GM12878 (cell line): ENCODE measurements around the gene UQCR10. TPM values are rescaled to one million over a fixed set of nuclear protein-coding genes. Genes with fewer than 3 reads are reported as not detected.

Experiments used
- ATAC-seq: fragments of 200-7000 bp; cut with Tn5 transposase; 3 replicates; pipeline ENCODE4 v1.9.1; 2020; ENCODE audit warnings: mild to moderate bottlenecking, moderate library complexity
- BruUV-seq: library from RNA; stranded (reverse); fragments of 400-500 nt; replicated peaks from 2 replicates; lab custom pipeline; 2021; lab: Mats Ljungman, UMichigan
- CTCF ChIA-PET: fragments of 300-600 bp; sonication (Branson Sonifier 250); formaldehyde crosslinking; extraction: SDS; loops from one replicate; lab custom pipeline; 2021; ENCODE audit warnings: inconsistent platforms; lab: Yijun Ruan, JAX
- POLR2A ChIA-PET: fragments of 350-600 bp; formaldehyde crosslinking; extraction: SDS; loops from one replicate; lab custom pipeline; 2021; ENCODE audit warnings: inconsistent platforms; lab: Charles Lee
- RAD21 ChIA-PET: fragments of 300-600 bp; sonication (Branson Sonifier 250); formaldehyde crosslinking; loops from one replicate; lab custom pipeline; 2023; ENCODE audit warnings: antibody characterized with exemption; ENCODE audit not compliant: unreplicated experiment; lab: Charles Lee
- SMC1A ChIA-PET: fragments of 300-600 bp; sonication (Branson Sonifier 250); formaldehyde crosslinking; loops from one replicate; lab custom pipeline; 2023; ENCODE audit not compliant: unreplicated experiment, uncharacterized antibody; lab: Charles Lee
- DNase-seq: peaks from one replicate; pipeline ENCODE4 v3.0.0-alpha.2; 2011; ENCODE audit warnings: low read depth, low spot score
- FAIRE-seq: peaks from 3 replicates; lab custom pipeline; 2011; peaks lifted over from hg19 to GRCh38; lab: Jason Lieb, UNC
- H2AFZ ChIP-seq: 2 replicates; pipeline ENCODE4 v1.6.0; 2011; ENCODE audit warnings: low read depth, low read length, control low read depth; ENCODE audit not compliant: control insufficient read depth
- H3K27ac ChIP-seq: 2 replicates; pipeline ENCODE4 v1.5.1; 2011; ENCODE audit warnings: control low read depth; ENCODE audit not compliant: control insufficient read depth, insufficient read depth
- H3K27me3 ChIP-seq, 2 experiments: replicated peaks in 1 of 2; 2 replicates each; pipeline versions ENCODE4 v1.6.0 to v1.6.1; 2011; ENCODE audit warnings: low read length in 1 of 2; ENCODE audit not compliant: control insufficient read depth in 2 of 2, insufficient read depth in 2 of 2
- H3K36me3 ChIP-seq, 2 experiments: 2 replicates each; pipeline ENCODE4 v1.5.1; 2011; ENCODE audit warnings: low read length in 1 of 2; ENCODE audit not compliant: control insufficient read depth in 2 of 2, insufficient read depth in 2 of 2
- H3K4me1 ChIP-seq: 2 replicates; pipeline ENCODE4 v1.6.1; 2011; ENCODE audit warnings: mild to moderate bottlenecking, low read length, moderate library complexity, mixed read lengths; ENCODE audit not compliant: control insufficient read depth, insufficient read depth
- H3K4me2 ChIP-seq: 2 replicates; pipeline ENCODE4 v1.6.0; 2011; ENCODE audit warnings: control low read depth; ENCODE audit not compliant: control insufficient read depth, insufficient read depth
- H3K4me3 ChIP-seq: fragments of 200-600 bp; sonication (generic); 2 replicates; pipeline ENCODE4 v1.5.1; 2016
- H3K79me2 ChIP-seq: 2 replicates; pipeline ENCODE4 v1.6.0; 2011; ENCODE audit warnings: low read length; ENCODE audit not compliant: control insufficient read depth, insufficient read depth
- H3K9ac ChIP-seq: 2 replicates; pipeline ENCODE4 v1.8.0; 2011; ENCODE audit warnings: low read length, control low read depth, mixed read lengths; ENCODE audit not compliant: control insufficient read depth, insufficient read depth
- H3K9me3 ChIP-seq: replicated peaks from 3 replicates; pipeline ENCODE4 v1.5.1; 2011; ENCODE audit warnings: mild to moderate bottlenecking, low read length; ENCODE audit not compliant: control insufficient read depth, insufficient read depth
- H4K20me1 ChIP-seq: 2 replicates; pipeline ENCODE4 v1.6.0; 2011; ENCODE audit not compliant: control insufficient read depth, insufficient read depth
- CREB1 ChIP-seq: IDR thresholded peaks from 2 replicates; pipeline ENCODE4 v1.6.1; 2012; ENCODE audit warnings: low read depth, mild to moderate bottlenecking, inconsistent platforms
- E2F4 ChIP-seq: IDR thresholded peaks from 2 replicates; pipeline ENCODE4 v1.6.1; 2012; ENCODE audit warnings: low read depth, low read length, improper control_type of control experiment
- E2F8 ChIP-seq: fragments of 450-650 bp; IDR thresholded peaks from 2 replicates; pipeline ENCODE4 v1.6.1; 2018; ENCODE audit warnings: mild to moderate bottlenecking, low read depth, moderate library complexity; ENCODE audit not compliant: partially characterized antibody
- ELK1 ChIP-seq: IDR thresholded peaks from 2 replicates; pipeline ENCODE4 v1.6.1; 2012; ENCODE audit warnings: low read depth, low read length, improper control_type of control experiment
- EZH2 ChIP-seq: IDR thresholded peaks from 2 replicates; pipeline ENCODE4 v1.6.1; 2012; ENCODE audit warnings: low read depth, mild to moderate bottlenecking, control low read depth, inconsistent platforms, low read length, borderline replicate concordance; ENCODE audit not compliant: control insufficient read depth
- HDAC2 ChIP-seq: fragments of 200-600 bp; sonication (generic); IDR thresholded peaks from 2 replicates; pipeline ENCODE4 v1.6.1; 2017
- IKZF1 ChIP-seq: fragments of 450-650 bp; conservative IDR thresholded peaks from 2 replicates; pipeline ENCODE4 v1.6.1; 2017; ENCODE audit warnings: antibody characterized with exemption, mild to moderate bottlenecking
- MLLT1 ChIP-seq: fragments of 450-650 bp; IDR thresholded peaks from 2 replicates; pipeline ENCODE4 v1.6.1; 2016; ENCODE audit warnings: mild to moderate bottlenecking
- MTA3 ChIP-seq: IDR thresholded peaks from 2 replicates; pipeline ENCODE4 v1.6.1; 2012; ENCODE audit warnings: low read length, inconsistent platforms, borderline replicate concordance
- MYC ChIP-seq: IDR thresholded peaks from 2 replicates; pipeline ENCODE4 v1.6.1; 2011; ENCODE audit warnings: mild to moderate bottlenecking, low read length, moderate library complexity, inconsistent platforms; ENCODE audit not compliant: insufficient read depth, insufficient replicate concordance, insufficient read length, severe bottlenecking
- NFYB ChIP-seq: IDR thresholded peaks from 2 replicates; pipeline ENCODE4 v1.6.1; 2011; ENCODE audit warnings: low read depth, mild to moderate bottlenecking, low read length, improper control_type of control experiment, moderate library complexity; ENCODE audit not compliant: insufficient read depth
- RBBP5 ChIP-seq: fragments of 200-600 bp; sonication (generic); conservative IDR thresholded peaks from 2 replicates; pipeline ENCODE4 v1.6.1; 2016
- SIX5 ChIP-seq: IDR thresholded peaks from 2 replicates; pipeline ENCODE4 v1.6.1; 2011; ENCODE audit warnings: mild to moderate bottlenecking, low read depth, low read length, moderate library complexity; ENCODE audit not compliant: severe bottlenecking
- SMC3 ChIP-seq: IDR thresholded peaks from 2 replicates; pipeline ENCODE4 v1.6.1; 2011; ENCODE audit warnings: low read length, improper control_type of control experiment, borderline replicate concordance
- SREBF1 ChIP-seq: IDR thresholded peaks from 2 replicates; pipeline ENCODE4 v1.6.1; 2012; ENCODE audit warnings: mild to moderate bottlenecking, low read length
- ZSCAN29 ChIP-seq: fragments of 450-650 bp; IDR thresholded peaks from 2 replicates; pipeline ENCODE4 v1.6.1; 2017; ENCODE audit warnings: mild to moderate bottlenecking, moderate library complexity
- ZZZ3 ChIP-seq: IDR thresholded peaks from 2 replicates; pipeline ENCODE4 v1.6.1; 2011; ENCODE audit warnings: low read depth; ENCODE audit not compliant: control insufficient read depth, insufficient read length
- WGBS: methylation state at CpG from one replicate; pipeline ENCODE4 v1.1.6; 2016; ENCODE audit warnings: low lambda C conversion rate; ENCODE audit not compliant: insufficient replicate concordance, insufficient coverage; ENCODE audit errors: missing lambda C conversion rate; 5-methylcytosine and 5-hydroxymethylcytosine counted together
- in situ Hi-C: fragments of 300-500 bp; cut with MboI; formaldehyde crosslinking; loops from 9 replicates; pipeline ENCODE4 v1.14.3; 2018; ENCODE audit warnings: mixed read lengths
- intact Hi-C: fragments of 100-400 bp; cut with micrococcal nuclease; formaldehyde crosslinking; loops from one replicate; pipeline ENCODE4 v1.14.2; 2022; ENCODE audit not compliant: unreplicated experiment
- polyA plus RNA-seq, 11 experiments: library from polyadenylated mRNA; depleted of rRNA in 4 of 11; unstranded in 6 of 11; stranded (reverse) in 5 of 11; fragments of >200 nt; fragmentation: Nextera tagmentation in 4 of 11; fragmentation: Illumina TruSeq in 1 of 11; extraction: Ambion mirVana in 4 of 11; extraction: Trizol in 1 of 11; gene quantifications; 1 replicate in 1 of 11; 2 replicates in 10 of 11; pipeline versions ENCODE4 v1.2.1 to v1.2.3, GENCODE V29; 2011 to 2016; ENCODE audit warnings: inconsistent platforms in 2 of 11, missing spikeins in 2 of 11, low read depth in 1 of 11
- total RNA-seq, 4 experiments: library from RNA; depleted of rRNA in 3 of 4; stranded (reverse); fragments of >200 nt in 3 of 4; fragmentation: Illumina TruSeq in 1 of 4; extraction: Trizol in 1 of 4; gene quantifications; 2 replicates each; pipeline versions ENCODE4 v1.2.1 to v1.2.3, GENCODE V29; 2013 to 2021
- TF ChIP-seq, protein P1 (sequence below): IDR thresholded peaks from 2 replicates; pipeline ENCODE4 v1.6.1; 2011; ENCODE audit warnings: low read depth, low read length, improper control_type of control experiment, borderline replicate concordance

The UQCR10 gene
- total and polyA plus RNA-seq, 10 of the 15 experiments (the other 5 are each of a cell fraction or from before 2014, with no cell fraction given), result 144 to 1,021 (median 214) TPM

- Histone ChIP-seq H3K27ac (no peak overlapping the region), H3K4me3 (no peak overlapping the region), H3K27me3 (peaks cover 0 to 2% of the 10 kb centered on the region in 2 experiments; a peak in 1 of 4 replicates), H3K36me3 (no peaks in the 10 kb centered on the region), H3K9ac (no peak overlapping the region), H3K4me1 (no peaks in the 10 kb centered on the region), H3K4me2 (no peak overlapping the region), H2AFZ (no peak overlapping the region), H3K9me3 (no peaks in the 10 kb centered on the region), H3K79me2 (no peaks in the 10 kb centered on the region), H4K20me1 (no peaks in the 10 kb centered on the region)
- CTCF ChIA-PET, result interaction anchor here (0.9 to 2.5 kb wide), 4 partner anchors 14 to 280 kb away, joined by 3 to 8 read pairs (median 4); no protein-coding TSS in a partner anchor
- RAD21 ChIA-PET, result interaction anchor here (0.9 kb wide), 1 partner anchor 280 kb away, joined by 3 read pairs; no protein-coding TSS in a partner anchor
- POLR2A ChIA-PET, result no interaction called here
- intact Hi-C loops, result loop anchor here (10.0 kb wide), 1 partner anchor 360 kb away; the partner anchor contains the start of gene HORMAD2
- SMC1A ChIA-PET, result no interaction called here
- in situ Hi-C loops, result no loop called here
- no TSS peak for BruUV-seq
- no peak for FAIRE-seq
- no peak for ATAC-seq
- 38% methylated on average over 8 of the region's 8 CpGs for WGBS
- no peak for DNase-seq
- TF ChIP-seq E2F4 (no peak), MLLT1 (no peak), ELK1 (no peak), ZSCAN29 (no peak), SIX5 (no peak), SREBF1 (no peak), ZZZ3 (no peak), CREB1 (no peak), E2F8 (no peak), EZH2 (no peak), HDAC2 (no peak), MYC (no peak), NFYB (no peak), RBBP5 (no peak), IKZF1 (no peak), SMC3 (no peak), MTA3 (no peak)
- TF ChIP-seq, protein P1, sequence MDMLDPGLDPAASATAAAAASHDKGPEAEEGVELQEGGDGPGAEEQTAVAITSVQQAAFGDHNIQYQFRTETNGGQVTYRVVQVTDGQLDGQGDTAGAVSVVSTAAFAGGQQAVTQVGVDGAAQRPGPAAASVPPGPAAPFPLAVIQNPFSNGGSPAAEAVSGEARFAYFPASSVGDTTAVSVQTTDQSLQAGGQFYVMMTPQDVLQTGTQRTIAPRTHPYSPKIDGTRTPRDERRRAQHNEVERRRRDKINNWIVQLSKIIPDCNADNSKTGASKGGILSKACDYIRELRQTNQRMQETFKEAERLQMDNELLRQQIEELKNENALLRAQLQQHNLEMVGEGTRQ, result no peak
Measured at GRCh38 chr22:29724843-29725242, 42.3 kb upstream of the UQCR10 start.
